Activated naive CD8-positive, alpha-beta T cell treated with anti-CD3 and anti-CD28 coated beads, Interleukin-2, amount 50 U/mL, for 24 hours (primary cell): Measurements from ENCODE around the gene FAM236B.
"Not testable (repeated sequence)": the region's sequence is repeated elsewhere in the genome, so short reads cannot be mapped to it uniquely, and the experiment has no call there.

Source experiments
- ATAC-seq: fragments of 150-1000 bp; cut with Tn5 transposase; one replicate; pipeline ENCODE4 v1.10.0; 2021
- DNase-seq: peaks from one replicate; pipeline ENCODE4 v3.0.0; 2021
- H3K27ac Mint-ChIP-seq: one replicate; pipeline ENCODE4 v1.8.0; 2021; ENCODE audit warnings: mild to moderate bottlenecking, mixed read lengths
- H3K27me3 Mint-ChIP-seq: one replicate; pipeline ENCODE4 v1.8.0; 2021; ENCODE audit warnings: mixed read lengths
- H3K36me3 Mint-ChIP-seq: one replicate; pipeline ENCODE4 v1.8.0; 2021; ENCODE audit warnings: low read depth, mixed read lengths
- H3K4me1 Mint-ChIP-seq: one replicate; pipeline ENCODE4 v1.8.0; 2021; ENCODE audit warnings: mixed read lengths
- H3K4me3 Mint-ChIP-seq: one replicate; pipeline ENCODE4 v1.8.0; 2021; ENCODE audit warnings: mild to moderate bottlenecking, moderate library complexity, mixed read lengths
- H3K9me3 Mint-ChIP-seq: one replicate; pipeline ENCODE4 v1.8.0; 2021; ENCODE audit warnings: mixed read lengths

The FAM236B gene

GRCh38 chrX:72782560-72782959, at the start of gene FAM236B:
Gene FAM236B (minus strand): TSS chrX:72782660. CDS start chrX:72782560, 100 bp downstream.
- H3K27ac Mint-ChIP-seq, H3K4me3 Mint-ChIP-seq, H3K36me3 Mint-ChIP-seq, H3K27me3 Mint-ChIP-seq, ATAC-seq, DNase-seq, H3K4me1 Mint-ChIP-seq, H3K9me3 Mint-ChIP-seq: not testable (repeated sequence)

- not testable (repeated sequence) for H3K36me3 Mint-ChIP-seq, H3K4me1 Mint-ChIP-seq, H3K27me3 Mint-ChIP-seq, H3K27ac Mint-ChIP-seq, DNase-seq, H3K4me3 Mint-ChIP-seq, H3K9me3 Mint-ChIP-seq, ATAC-seq
Measured at GRCh38 chrX:72830701-72831100, 48.2 kb upstream of the FAM236B start.

DNA sequence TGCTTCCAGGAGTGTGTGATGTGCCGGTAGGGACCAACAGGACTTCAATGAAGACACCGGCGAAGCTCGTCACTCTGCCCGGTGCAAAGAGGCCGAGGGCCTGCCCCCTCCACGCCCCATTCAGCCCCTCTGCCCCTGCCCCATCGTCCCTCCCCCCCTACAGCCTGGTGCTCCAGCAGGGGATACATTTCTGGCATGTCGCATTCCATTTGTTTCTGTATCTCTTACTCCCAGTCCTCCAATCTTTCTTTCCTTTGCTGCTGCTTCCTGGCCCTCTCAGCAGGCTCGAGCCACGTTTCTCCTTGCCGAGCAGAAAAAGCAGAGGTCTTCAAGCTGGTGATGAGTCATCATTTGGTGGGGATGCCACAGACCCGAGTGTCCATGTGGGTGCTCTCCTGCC, 25.6 kb upstream of the FAM236B start, which contains the start of gene FAM236D:
Gene FAM236D, minus strand, starts transcription at position 101 of the 400 bp plus-strand sequence. Its CDS starts 100 bp downstream, at position 1.
- H3K4me3 Mint-ChIP-seq, DNase-seq, H3K36me3 Mint-ChIP-seq, H3K4me1 Mint-ChIP-seq, H3K9me3 Mint-ChIP-seq, H3K27me3 Mint-ChIP-seq, H3K27ac Mint-ChIP-seq, ATAC-seq: not testable (repeated sequence)

DNA sequence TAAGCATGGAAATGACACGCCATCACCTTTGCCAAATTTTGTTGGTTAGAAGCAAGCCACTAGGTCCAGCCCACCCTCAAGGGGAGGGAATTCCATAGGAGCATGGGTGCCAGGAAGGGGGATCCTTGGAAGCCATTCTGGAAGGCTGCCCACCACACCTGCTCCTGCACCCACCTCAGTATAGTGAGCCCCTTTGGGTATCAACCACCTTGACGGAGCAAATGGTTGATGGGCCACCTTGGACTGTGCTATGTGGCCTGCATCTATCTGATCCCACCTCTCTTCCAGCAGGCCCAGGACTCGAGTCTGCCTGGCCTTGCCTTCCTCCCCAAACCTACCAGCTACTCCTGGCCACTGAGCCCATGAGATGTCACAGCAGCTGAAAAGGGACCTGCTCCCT, 7.9 kb upstream of the FAM236B start:
- ATAC-seq: not testable (repeated sequence)

DNA sequence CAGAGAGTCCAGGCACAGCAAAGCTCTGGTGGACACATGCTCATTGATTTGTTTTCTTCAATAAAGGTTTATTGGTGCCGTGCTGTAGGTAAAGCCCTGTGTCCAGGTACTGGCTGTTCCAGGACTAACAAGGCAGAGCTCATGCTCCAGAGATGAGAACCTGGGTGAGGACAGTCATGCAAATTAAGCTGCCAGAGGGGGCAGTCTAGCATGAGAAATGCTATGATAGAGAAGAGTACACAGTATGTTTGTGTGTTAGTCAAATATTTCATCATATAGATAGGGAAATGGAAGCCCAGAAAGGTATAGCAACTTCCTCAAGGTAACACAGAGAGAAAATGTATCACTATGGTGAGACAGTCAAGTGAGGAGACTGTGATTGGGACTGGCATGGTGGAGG, 5.7 kb upstream of the FAM236B start:
- not testable (repeated sequence) for H3K27me3 Mint-ChIP-seq, H3K4me1 Mint-ChIP-seq, DNase-seq, ATAC-seq, H3K27ac Mint-ChIP-seq, H3K4me3 Mint-ChIP-seq, H3K36me3 Mint-ChIP-seq, H3K9me3 Mint-ChIP-seq

More for the DNA sequence above, 7.9 kb upstream of the FAM236B start:
- H3K4me3 Mint-ChIP-seq, H3K27me3 Mint-ChIP-seq, H3K27ac Mint-ChIP-seq, H3K9me3 Mint-ChIP-seq, H3K36me3 Mint-ChIP-seq, DNase-seq, H3K4me1 Mint-ChIP-seq: not testable (repeated sequence)

- not testable (repeated sequence) for H3K27me3 Mint-ChIP-seq, H3K4me3 Mint-ChIP-seq, ATAC-seq, H3K9me3 Mint-ChIP-seq, H3K36me3 Mint-ChIP-seq, H3K4me1 Mint-ChIP-seq, DNase-seq, H3K27ac Mint-ChIP-seq
Measured at GRCh38 chrX:72783964-72784363, 1.5 kb upstream of the FAM236B start.

- not testable (repeated sequence) for H3K27me3 Mint-ChIP-seq, H3K36me3 Mint-ChIP-seq, DNase-seq, H3K9me3 Mint-ChIP-seq, H3K4me3 Mint-ChIP-seq, H3K4me1 Mint-ChIP-seq, ATAC-seq, H3K27ac Mint-ChIP-seq
Measured at GRCh38 chrX:72783365-72783936, 991 bp upstream of the FAM236B start.

GRCh38 chrX:72778146-72778545, 4.3 kb downstream of the FAM236B start:
- not testable (repeated sequence) for H3K4me1 Mint-ChIP-seq, ATAC-seq, H3K36me3 Mint-ChIP-seq, DNase-seq, H3K9me3 Mint-ChIP-seq, H3K27ac Mint-ChIP-seq, H3K27me3 Mint-ChIP-seq, H3K4me3 Mint-ChIP-seq

DNA sequence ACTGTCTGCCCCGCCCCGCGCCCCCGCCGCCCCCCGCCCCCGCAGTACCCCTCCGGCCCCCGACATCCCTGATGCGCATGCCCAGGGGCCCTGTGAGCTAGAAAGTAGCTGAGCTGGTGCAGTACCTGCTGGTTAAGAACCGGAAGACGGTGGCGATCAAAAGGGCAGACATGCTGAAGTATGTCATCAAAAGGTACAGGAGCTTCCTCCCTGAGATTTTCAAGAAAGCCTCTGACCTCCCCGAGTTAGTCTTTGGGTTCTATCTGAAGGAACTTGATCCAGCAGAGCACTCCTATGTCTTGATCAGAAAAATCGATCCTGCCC, 5.0 kb downstream of the FAM236B start:
- DNase-seq, H3K9me3 Mint-ChIP-seq, H3K36me3 Mint-ChIP-seq, H3K4me3 Mint-ChIP-seq, H3K27ac Mint-ChIP-seq, H3K4me1 Mint-ChIP-seq, H3K27me3 Mint-ChIP-seq: not testable (repeated sequence)
- peak; percentile 84 for ATAC-seq

DNA sequence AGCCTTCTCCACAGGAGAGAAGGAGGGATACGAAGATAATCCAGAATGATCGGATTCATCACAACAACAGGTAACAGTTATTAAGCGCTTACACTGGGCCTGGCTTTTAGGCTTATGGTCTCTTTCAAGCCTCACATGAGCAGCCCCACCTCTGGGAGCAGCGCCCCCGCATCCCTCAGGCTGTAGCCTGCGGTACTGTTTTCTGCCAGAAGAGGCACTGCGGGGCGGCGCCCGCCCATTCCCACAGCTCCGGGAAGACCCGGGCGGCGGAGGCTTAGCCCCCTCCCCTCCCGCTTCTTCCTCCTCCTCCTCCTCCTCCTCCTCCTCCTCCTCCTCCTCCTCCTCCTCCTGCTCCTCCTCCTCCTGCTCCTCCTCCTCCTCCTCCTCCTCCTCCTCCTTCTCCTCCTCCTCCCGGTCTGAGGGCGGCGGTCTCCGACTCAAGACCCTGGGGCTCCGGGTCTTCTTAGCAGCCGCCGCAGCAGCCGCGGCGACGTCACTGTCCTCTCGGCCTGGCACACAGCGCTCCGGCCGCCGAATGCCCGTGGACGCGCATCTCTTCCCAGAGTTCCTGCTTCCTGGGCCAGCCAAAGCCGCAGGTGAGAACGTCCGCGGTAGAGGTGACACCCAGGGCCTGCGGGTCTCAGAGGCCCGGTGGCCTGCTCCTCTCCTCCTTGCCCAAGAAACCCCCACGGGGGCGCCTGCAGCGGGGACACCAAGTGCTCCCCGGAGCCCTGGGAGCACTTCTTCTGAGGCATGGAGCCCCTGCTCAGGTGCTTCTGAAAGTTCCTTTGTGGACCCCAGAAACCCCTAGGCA, 5.6 kb downstream of the FAM236B start, which contains the start of gene DMRTC1B:
Gene DMRTC1B, plus strand, starts transcription at position 238 of the 814 bp plus-strand sequence. CDS start 68,246 bp downstream, outside the sequence.
- DNase-seq, H3K4me3 Mint-ChIP-seq, H3K36me3 Mint-ChIP-seq, H3K27me3 Mint-ChIP-seq, H3K4me1 Mint-ChIP-seq, H3K9me3 Mint-ChIP-seq, H3K27ac Mint-ChIP-seq: not testable (repeated sequence)
- ATAC-seq: peak; percentile 77

DNA sequence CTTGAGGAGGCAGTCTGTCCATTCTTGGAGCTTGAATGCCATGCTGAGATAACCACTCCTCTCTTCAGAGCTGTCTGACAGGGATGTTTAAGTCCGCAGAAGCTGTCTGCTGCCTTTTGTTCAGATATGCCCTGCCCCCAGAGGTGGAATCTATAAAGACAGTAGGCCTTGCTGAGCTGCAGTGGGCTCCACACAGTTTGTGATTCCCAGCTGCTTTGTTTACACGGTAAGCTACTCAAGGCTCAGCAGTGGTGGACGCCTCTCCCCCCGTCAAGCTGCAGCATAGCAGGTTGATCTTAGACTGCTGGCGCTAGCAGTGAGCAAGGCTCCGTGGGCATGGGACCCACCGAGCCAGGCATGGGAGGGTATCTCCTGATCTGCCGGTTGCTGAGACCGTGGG, 22.0 kb downstream of the FAM236B start:
- ATAC-seq, H3K27ac Mint-ChIP-seq, DNase-seq, H3K9me3 Mint-ChIP-seq, H3K27me3 Mint-ChIP-seq, H3K4me1 Mint-ChIP-seq, H3K4me3 Mint-ChIP-seq, H3K36me3 Mint-ChIP-seq: not testable (repeated sequence)

DNA sequence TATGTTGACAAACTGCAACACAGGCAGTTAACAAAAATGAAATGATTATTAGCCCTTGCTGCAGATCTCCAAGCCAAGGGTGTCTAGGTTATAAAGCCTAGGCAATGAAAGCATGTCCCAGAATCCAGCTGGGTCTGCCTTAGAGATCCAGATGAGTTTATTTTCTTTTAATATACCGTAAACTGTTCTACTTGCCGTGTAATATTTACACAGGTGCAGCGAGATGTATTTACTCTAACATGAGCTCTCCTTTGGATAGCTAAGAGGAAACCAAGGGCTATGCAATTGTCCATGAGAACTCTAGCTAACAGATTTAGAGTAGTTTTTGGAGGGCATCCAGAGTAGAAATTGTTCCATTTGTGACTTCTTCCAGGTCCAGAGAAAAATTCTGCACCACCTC, 33.9 kb downstream of the FAM236B start:
- not testable (repeated sequence) for H3K27ac Mint-ChIP-seq, ATAC-seq, H3K4me1 Mint-ChIP-seq, H3K4me3 Mint-ChIP-seq, H3K36me3 Mint-ChIP-seq, DNase-seq, H3K9me3 Mint-ChIP-seq, H3K27me3 Mint-ChIP-seq

DNA sequence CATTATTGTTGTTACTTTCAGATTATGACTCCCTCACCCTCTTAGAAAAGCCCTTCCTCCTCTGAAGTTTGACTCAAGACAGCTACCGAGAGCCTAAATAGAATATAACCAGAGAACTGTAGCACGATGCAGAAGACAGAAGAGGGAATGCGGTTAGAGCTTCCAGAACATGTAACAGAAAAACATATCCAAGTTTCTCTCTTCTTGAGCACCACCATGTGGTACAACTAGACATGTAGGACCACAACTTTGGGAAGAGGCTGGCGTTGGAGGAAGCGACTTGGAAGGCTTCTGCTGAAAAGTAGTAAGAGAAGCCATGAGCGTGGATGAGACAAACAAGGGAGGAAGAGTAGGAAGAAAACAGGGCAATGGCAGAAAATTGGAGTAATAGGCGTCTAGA, 36.9 kb downstream of the FAM236B start:
- DNase-seq, H3K4me1 Mint-ChIP-seq, ATAC-seq, H3K27ac Mint-ChIP-seq, H3K9me3 Mint-ChIP-seq, H3K27me3 Mint-ChIP-seq, H3K4me3 Mint-ChIP-seq, H3K36me3 Mint-ChIP-seq: not testable (repeated sequence)

DNA sequence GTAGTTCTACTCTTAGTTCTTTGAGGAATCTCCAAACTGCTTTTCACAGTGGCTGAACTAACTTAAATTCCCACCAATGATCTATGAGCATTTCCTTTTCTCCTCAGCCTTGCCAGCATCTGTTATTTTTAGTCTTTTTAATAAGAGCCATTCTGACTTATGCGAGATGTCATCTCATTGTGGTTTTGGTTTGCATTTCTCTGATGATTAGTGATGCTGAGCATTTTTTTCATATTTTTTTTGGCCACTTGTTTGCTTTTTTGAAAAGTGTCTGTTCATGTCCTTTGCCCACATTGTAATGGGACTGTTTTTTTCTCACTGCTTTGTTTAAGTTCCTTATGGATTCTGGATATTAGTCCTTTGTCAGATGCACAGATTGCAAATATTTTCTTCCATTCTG, 46.9 kb downstream of the FAM236B start:
- no peaks in the 10 kb centered on the region for H3K4me1 Mint-ChIP-seq
- peaks cover 26% of the 10 kb centered on the region for H3K27me3 Mint-ChIP-seq
- no peak overlapping the region for H3K4me3 Mint-ChIP-seq

GRCh38 chrX:72733636-72734035, 48.8 kb downstream of the FAM236B start:
- peaks cover 23% of the 10 kb centered on the region for H3K27me3 Mint-ChIP-seq
- not testable (repeated sequence) for H3K27ac Mint-ChIP-seq, H3K9me3 Mint-ChIP-seq, H3K36me3 Mint-ChIP-seq, H3K4me3 Mint-ChIP-seq, H3K4me1 Mint-ChIP-seq, ATAC-seq, DNase-seq

More for the DNA sequence above, 46.9 kb downstream of the FAM236B start:
- H3K36me3 Mint-ChIP-seq: no peaks in the 10 kb centered on the region
- H3K9me3 Mint-ChIP-seq: no peaks in the 10 kb centered on the region
- no peak overlapping the region for H3K27ac Mint-ChIP-seq
- no peak for DNase-seq
- no peak for ATAC-seq
